ENCODE data around the gene ST3GAL4. TPM values are rescaled to one million over a fixed set of nuclear protein-coding genes. Genes with fewer than 3 reads are reported as not detected.
A peak's percentile ranks its signal among the peaks of the same experiment; 100 is the strongest.

Gene ST3GAL4
- total RNA-seq, 1 donor from 2014 or later: 45.1 TPM

DNA sequence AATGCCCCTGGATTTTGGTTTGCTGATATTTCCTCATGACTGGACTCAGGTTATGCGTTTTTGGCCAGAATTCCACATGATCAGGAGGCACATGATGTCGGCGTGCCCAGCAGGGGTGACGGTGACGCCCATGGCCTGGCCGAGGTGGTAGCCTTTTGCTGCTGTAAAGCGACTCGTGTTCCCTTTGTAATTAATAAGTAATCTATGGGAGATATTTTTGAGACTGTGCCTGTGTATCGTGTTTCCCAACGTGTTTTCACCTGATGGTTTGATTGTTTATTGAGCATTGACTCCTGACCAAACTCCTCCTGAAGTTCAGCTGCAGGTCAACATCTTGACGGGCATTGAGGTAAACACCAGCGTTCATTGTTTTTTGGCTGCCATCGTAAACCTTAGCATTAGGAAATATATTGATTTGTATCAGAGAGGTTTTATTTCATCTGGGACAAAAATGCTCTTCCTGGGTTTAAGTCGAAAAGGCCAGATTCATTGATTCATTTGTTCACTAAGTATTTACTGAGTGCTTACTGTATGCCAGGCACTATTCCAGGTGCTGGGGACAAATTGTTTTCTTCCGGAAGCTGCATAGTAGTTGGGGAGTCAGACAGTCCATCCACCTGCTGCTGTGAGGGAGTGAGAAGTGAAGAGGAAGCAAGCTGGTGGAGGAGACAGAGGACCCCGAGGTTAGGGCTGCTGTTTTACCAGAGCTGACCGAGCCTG is 28.0 kb upstream of the ST3GAL4 start:
- intact Hi-C loops (cut with DNase I): no loop called here
- ATAC-seq (no peak), DNase-seq (ENCODE audit: missing footprints) (no peak)

DNA sequence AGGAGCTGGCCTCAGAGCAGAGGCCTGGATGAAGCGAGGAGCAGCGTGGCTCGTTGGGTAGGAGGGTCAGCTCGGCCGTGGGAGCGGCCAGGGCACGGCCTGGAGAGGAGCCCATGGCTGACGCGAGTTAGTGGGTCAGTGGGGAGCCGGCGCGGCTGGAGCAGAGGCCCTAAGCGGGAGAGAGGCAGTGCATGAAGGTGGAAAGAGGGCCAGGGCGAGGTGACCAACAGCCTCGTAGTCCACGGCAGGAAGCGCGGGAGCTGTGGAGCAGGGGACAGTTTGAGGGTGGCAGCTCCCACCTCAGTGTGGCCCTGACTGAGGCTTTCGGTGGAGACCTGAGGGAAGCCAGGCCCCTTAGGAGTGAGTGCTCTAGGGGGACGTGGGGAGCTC is 27.5 kb upstream of the ST3GAL4 start:
- no peak for ATAC-seq
- intact Hi-C loops (cut with DNase I): no loop called here
- DNase-seq (ENCODE audit: missing footprints): no peak

DNA sequence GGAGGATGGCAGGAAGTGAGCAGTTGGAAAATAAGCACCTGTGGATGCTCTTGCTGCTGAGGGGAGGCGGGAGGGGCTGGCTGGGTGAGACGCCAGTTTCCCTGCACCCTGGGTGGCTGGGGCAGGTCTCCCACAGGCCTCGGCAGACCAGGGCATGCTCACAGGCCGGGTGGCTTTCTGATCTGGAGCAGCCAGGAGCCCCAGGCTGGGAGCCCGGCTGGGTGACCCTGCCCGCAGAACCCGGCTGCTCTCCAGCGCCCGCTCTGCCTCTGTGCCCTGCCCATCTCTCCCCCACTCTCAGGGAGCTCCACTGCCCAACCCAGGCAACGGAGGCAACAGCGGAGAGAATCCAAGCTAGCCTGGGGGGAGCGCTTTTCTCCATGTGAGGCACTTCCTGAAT is 27.0 kb upstream of the ST3GAL4 start:
- intact Hi-C loops (cut with DNase I): no loop called here
- DNase-seq (ENCODE audit: missing footprints): no peak
- no peak for ATAC-seq

DNA sequence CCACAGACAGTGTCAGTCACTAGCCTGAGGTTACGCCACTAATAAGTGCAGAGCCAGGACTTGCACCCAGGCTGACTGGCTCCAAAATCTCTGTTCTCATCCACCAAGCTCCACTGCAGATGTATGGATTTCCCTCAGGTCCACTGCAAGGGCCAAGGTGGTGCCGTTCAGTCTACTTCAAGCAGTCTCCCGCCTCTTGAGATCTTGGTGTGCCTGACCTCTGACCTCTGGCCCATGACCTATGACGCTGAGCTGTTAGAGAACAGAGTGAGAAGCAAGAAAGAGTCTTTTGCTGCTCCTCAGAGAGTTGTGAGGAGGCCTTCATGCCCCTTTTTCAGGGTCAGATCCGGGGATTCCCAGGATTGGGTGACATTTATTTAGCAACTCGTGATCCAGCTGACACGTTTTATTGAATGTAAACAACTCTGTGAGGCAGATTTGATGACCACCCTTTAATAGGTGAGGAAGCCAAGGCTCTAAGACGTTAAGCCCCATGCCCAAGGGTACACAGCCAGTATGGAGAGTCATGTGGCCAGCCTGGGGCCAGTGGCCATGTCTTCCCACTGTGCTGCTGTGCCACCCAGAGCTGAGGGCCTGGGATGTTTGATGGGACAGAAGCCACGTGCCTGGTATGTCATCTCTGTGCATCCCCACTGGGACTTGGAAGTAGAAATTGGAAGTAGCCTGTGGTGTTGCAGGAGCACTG is 26.4 kb upstream of the ST3GAL4 start:
- ATAC-seq (no peak), DNase-seq (ENCODE audit: missing footprints) (no peak)
- intact Hi-C loops (cut with DNase I): no loop called here

DNA sequence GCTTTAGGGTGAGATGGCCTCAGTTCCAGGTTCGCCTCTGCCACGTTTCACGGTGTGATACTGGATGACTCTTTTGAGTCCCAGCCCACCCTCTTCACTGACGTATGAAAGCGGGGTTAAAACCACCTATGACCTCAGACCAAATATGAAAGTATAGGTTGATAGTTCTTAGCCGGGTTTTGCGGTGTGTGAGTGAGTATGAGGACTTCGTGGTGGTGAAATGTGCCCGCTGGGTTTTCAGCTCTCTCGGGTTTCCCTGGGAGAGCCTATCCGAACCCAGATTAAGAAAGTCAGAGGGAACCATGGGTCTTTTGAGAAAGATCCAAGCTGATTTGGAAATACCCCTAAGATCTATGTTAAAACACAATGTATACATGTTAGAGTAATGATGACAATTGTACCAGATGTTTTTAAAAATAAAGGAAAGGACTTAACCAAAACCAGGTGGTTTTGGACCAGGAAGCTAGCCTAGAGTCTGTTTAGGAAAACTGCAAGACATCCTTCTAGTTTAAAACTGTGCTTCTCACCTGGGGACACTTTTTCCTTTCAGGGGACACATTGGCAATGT is 25.8 kb upstream of the ST3GAL4 start:
- DNase-seq (ENCODE audit: missing footprints): no peak
- ATAC-seq: no peak
- intact Hi-C loops (cut with DNase I): no loop called here

DNA sequence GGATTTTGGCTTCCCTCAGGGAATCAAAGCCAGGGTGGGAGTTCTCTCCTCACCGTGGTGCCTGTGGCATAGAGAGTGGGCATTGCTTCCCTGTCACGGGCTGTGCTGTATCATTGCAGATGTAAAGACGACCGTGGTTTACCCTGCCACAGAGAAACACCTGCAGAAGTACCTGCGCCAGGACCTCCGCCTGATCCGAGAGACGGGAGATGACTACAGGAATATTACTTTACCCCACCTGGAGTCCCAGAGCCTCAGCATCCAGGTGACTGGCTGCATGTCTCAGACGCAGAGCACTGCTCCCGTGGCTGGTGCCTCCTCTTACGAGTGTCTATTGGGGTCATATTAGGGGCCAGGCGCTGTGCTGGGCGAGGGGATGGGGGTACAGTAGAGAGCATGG is 24.2 kb upstream of the ST3GAL4 start:
- intact Hi-C loops (cut with DNase I): no loop called here
- no peak for ATAC-seq
- DNase-seq (ENCODE audit: missing footprints): no peak

DNA sequence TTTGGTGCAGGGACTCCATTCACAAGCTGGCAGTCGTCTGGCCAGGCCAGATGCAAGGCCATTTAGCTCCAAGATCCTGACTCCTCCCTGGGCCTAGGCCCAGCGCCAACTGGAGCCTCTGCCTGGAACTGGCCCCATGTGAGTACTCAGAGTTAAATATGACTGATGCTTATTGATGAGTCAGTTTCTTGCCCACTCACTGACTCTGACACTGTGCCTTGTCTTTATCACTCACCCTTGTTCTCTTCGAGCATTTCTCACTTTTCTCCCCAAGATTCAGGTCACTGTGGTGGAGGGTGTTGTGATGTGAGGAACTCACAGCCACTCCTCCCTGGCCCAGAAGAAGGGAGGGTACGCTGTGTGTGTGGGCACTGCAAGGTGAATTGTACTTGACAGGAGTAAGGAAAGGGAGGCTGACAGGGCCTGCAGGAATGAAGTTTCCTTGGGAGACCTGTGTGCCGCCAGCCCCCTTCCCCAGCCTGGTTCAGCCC is 23.2 kb upstream of the ST3GAL4 start:
- no peak for DNase-seq (ENCODE audit: missing footprints)
- intact Hi-C loops (cut with DNase I): no loop called here
- peak; percentile 72 for ATAC-seq

DNA sequence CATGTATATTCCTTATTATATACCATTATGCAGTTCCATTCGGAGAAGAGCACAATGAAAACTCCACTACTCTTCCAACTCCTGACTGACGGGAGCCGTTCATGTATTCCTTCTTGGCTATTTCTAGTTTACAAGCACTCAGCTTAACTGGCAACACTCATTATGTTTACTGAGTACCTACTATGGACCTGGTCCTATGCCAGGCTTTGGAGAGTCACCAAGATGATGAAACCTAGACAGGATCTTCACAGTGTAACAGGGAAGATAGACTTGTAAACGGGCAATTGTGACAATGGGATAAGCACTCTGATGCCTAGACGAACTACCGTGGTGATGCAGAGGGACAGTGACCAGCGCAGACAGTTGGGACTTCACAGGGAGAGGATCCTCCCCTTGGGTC is 22.3 kb upstream of the ST3GAL4 start:
- DNase-seq (ENCODE audit: missing footprints) (no peak), ATAC-seq (no peak)
- intact Hi-C loops (cut with DNase I): no loop called here

DNA sequence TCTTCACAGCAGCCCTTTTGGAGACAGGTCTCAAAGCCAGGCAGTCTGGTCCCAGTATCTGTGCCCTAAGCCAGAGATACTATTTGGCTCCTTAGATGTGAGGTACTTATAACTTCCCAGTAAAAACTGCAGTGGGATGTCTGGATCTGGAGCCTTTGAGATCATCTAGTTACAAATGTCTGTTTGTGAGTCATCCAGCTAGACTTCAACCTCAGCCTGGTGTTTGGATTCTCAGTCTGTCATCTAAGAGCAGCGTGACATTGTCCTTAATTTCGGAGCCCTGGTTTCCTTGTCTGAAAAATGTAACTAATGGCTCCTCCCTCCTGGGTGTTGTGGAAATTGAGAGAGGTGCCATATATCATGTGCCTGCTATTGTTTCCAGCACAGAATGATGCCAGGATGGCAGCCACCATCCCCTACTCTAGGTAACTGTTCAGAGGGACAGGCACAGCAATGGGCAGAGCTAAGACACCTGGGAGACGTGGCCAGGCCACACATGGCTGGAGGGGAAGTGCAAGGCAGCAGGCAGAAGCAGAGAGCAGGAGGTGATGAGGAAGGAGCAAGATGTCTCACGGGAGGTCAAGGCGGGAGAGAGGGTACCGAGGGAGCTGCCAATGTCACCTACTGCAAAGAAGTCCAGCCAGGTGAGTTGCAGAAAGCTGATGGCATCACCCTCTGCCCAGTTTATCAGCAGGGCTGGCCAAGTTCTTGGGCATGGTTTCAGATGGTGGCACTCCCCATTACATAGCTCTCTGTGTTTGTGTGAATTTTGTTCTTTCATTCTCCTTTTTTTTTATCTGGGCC is 20.6 kb upstream of the ST3GAL4 start:
- intact Hi-C loops (cut with DNase I): no loop called here
- DNase-seq (ENCODE audit: missing footprints) (no peak), ATAC-seq (no peak)

DNA sequence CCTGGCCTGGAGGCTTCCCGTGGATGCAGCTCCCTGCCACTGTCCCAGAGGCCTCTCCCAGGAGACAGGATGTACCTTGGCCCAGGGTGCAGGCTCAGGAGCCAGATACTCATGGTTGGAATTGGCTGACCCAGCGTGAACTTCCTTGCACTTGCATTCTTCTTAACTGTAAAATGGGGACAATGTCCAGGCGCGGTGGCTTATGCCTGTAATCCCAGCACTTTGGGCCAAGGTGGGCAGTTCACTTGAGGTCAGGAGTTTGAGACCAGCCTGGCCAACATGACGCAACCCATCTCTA is 20.1 kb upstream of the ST3GAL4 start:
- DNase-seq (ENCODE audit: missing footprints) (no peak), ATAC-seq (peak; percentile 37)
- intact Hi-C loops (cut with DNase I): no loop called here

DNA sequence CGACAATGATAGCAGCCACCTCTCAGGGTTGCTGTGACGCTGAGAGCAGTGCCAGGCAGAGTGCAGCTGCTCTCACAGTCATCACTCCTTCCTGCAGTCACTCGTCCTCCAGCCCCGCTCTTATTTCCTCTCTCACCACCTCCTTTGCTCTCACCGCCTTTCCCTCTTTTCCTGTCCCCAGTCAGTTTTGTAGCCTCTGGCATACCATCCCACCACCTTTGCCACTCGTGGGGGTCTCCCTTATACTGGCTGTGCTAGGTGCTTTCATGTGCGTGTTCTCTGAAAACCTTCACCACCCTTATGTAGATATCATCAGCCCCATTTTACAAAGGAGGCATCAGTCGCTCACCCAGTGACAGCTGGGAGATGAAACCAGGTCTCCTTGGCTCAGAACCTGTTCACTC is 19.3 kb upstream of the ST3GAL4 start:
- no peak for ATAC-seq
- DNase-seq (ENCODE audit: missing footprints): no peak
- intact Hi-C loops (cut with DNase I): no loop called here

DNA sequence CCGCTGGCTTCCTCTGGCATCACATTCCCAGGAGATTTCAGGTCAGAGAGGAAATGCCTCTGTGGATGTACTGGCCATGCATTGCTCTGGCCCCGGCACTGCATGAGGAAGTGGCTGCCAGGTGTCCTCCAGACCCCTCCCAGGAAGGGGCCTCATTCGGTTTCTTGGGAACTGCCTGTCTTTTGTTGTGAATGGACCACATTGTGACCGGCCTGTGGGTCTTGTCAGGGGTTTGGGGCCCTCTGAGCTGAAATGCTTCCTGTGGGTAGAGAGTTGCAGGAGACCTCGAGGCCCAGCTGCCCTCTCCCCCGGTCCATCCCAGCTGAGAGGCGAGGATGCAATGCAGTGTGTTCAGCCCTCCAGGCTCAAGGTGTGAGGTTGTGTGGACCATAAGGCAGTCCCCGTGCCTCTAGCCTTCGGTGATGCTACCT is 18.8 kb upstream of the ST3GAL4 start:
- DNase-seq (ENCODE audit: missing footprints) (no peak), ATAC-seq (no peak)
- intact Hi-C loops (cut with DNase I): no loop called here

DNA sequence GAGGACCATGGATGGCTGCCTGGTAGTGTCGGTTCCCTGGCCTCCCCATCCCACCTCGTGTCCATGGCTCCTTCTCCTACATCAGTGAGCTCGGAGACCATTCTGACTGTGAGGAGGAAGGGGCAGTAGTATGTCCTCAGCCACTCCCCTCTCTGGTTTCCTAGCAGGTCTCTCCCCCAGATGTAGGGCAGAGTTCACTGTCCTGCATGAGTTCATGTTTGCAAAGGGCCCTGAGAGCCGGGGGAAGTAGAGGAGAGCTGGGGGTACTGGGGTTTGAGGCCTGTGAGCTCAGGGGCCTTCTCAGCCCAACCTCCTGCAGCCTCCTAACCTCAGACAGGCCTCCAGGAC is 18.4 kb upstream of the ST3GAL4 start:
- ATAC-seq (no peak), DNase-seq (ENCODE audit: missing footprints) (no peak)
- intact Hi-C loops (cut with DNase I): no loop called here

DNA sequence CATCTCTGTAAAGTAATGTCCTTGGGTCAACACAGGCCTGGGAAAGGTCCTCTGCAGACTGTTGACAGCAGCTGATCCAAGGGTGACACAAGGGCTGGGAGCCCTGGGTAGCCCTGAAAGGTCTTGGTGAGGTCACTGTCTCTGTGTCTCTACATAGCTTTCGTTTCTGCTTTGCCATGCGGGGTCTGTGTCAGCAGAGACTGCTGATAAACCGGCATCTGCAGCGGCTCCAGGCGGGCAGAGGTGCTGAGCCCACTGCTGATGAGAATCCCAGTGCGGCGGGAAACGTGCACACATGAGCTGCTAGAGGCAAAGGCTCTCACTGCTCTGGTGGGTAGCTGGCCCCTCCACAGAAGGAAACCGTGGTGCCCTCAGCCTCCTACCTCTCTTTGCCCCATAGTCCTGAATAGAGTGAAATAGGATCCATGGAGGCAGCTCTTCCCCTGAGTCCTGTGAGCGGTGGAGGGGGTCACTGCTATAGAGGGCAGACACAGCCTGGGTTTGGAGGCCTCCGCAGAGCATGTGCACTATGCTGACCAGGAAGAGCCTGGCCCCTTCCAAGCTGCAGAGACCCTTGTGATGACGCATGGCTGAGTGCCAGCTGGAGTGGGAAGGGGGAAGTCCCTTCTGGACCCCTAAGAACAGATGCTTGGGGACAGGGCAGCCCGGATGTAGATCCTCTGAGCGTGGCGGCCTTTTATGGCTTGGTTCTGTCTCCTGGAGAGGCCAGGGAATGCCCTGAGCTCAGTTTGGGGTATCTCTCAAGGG is 17.8 kb upstream of the ST3GAL4 start:
- ATAC-seq (no peak), DNase-seq (ENCODE audit: missing footprints) (no peak)
- intact Hi-C loops (cut with DNase I): no loop called here

DNA sequence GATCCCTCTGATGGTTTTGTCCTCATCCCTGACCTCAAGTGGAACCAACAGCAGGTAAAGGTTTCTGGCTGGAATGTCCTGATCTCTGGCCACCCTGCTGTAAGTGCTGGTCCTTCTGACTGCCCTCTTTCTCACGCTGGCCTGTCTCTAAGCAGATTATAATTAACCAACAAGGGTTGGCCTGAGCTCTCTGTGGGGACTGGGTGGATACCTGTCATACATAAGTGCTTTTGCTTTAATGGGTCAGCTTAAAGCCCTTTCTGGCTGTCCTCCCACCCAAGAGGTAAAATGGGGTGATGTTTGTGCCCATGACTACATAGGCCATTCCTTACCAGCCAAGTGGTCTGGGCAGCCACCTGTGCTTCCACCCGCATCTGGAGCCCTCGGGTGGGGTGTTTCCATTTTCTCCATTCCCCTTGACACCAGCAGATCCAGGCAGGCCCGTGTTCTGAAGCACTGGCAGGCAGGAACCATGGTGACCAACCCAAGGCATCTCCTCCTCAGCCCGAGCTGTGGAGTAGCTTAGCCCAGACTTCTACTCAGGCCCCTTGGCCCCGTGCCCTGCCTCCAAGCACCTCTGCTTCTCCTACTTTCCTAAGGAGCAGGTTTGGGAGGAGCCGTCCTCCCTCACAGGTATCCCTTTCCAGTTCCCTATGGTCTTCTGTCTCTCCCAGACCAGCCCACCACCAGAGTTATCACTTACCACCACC is 17.0 kb upstream of the ST3GAL4 start:
- DNase-seq (ENCODE audit: missing footprints) (peak; percentile 53), ATAC-seq (no peak)
- intact Hi-C loops (cut with DNase I): no loop called here

DNA sequence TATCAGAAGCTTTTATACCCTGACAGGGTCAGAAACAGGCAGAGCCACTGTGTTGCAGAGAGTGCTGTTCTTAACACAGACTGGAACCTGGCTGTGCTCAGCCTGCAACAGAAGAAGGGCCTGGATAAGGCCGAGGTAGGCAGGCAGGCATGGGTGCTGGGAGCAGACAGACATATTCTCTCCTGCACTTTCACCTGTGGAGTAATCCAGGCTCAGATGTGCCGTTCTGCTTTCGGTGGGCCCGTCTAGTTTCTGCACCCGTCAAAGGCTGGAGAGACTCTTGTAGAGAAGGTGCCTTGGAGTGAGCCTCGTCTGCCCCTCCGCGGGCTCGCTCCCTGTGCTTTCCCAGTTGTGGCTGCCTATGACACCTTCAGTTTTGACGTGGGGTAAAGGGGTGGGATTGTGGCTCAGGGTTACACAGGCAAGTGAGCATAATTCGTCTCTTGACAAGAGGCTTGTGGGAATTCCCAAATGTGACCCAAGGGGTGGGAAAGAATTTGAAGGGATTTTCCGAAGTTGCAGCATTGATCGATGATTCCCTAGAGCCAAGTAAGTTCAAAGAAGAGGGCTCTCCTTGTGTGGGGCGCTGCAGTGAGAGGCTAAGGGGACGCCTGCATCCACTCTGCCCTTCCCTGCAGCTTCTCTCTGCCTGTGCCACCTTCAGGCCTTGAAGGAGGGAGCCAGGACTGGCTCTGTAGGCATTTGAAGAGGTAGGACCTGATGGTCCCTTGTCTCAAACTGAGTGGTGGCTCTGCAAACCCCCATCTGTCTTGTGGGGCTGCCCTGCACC is 16.2 kb upstream of the ST3GAL4 start:
- no peak for ATAC-seq
- no peak for DNase-seq (ENCODE audit: missing footprints)
- intact Hi-C loops (cut with DNase I): no loop called here

DNA sequence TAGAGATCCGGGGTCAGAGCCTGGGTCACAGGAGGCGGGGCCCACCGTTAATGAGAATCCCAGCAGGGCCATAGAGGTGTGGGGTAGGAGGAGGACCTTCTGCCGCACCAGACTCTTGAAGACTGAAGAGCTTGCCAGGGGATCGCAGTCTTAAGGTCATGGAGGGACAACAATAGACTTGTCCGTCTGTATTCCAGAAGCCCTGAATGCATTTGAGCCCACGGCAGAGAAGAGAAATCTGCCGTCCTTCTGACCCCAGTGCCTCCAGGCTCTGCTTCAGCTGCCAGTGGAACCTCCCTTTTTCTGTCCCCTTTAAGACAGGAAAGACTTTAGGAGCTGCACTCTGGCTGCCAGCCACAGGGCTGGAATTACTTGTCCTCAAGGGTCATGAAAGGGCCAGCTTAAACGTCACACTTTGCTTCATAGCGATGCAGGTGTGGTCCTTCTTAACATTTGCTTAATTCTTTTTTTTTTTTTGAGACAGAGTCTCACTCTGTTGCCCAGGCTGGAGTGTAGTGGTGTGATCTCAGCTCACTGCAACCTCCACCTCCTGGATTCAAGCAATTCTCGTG is 15.5 kb upstream of the ST3GAL4 start:
- intact Hi-C loops (cut with DNase I): no loop called here
- peak; percentile 88 for DNase-seq (ENCODE audit: missing footprints)
- peak; percentile 75 for ATAC-seq

Data from Right ventricle myocardium inferior (tissue), 1 donor.